CD14-positive monocyte (primary cell): ENCODE data around the gene CHL1. TPM values are rescaled to one million over a fixed set of nuclear protein-coding genes. Genes with fewer than 3 reads are reported as not detected.

ENCODE experiments used
- DNase-seq, 3 donors: peaks; one replicate each; pipeline ENCODE4 v3.0.0-alpha.2; 2011 to 2022
- H2AFZ ChIP-seq: 2 replicates; pipeline ENCODE4 v1.6.0; 2012; ENCODE audit warnings: mild to moderate bottlenecking, low read depth, low read length, inconsistent platforms; ENCODE audit not compliant: insufficient read depth, poor library complexity, severe bottlenecking
- H3K27ac ChIP-seq, 2 donors: 1 replicate in 1 of 2; 2 replicates in 1 of 2; pipeline ENCODE4 v1.5.1; 2012 to 2013; ENCODE audit warnings: low read length in 2 of 2, control low read depth in 1 of 2, inconsistent platforms in 1 of 2, low read depth in 1 of 2, mild to moderate bottlenecking in 1 of 2
- H3K27me3 ChIP-seq, 2 donors: one replicate each; pipeline versions ENCODE4 v1.6.0 to v1.6.1; 2011 to 2013; ENCODE audit warnings: low read length in 2 of 2; ENCODE audit not compliant: control insufficient read depth in 2 of 2, insufficient read depth in 2 of 2
- H3K36me3 ChIP-seq, 2 donors: replicated peaks in 1 of 2; 1 replicate in 1 of 2; 2 replicates in 1 of 2; pipeline versions ENCODE4 v1.5.1 to v1.6.1; 2012 to 2013; ENCODE audit warnings: low read length in 2 of 2, control low read depth in 1 of 2, inconsistent platforms in 1 of 2, mild to moderate bottlenecking in 1 of 2; ENCODE audit not compliant: insufficient read depth in 2 of 2, control insufficient read depth in 1 of 2
- H3K4me1 ChIP-seq, 2 donors: 1 replicate in 1 of 2; 2 replicates in 1 of 2; pipeline versions ENCODE4 v1.5.1 to v1.6.1; 2012 to 2013; ENCODE audit warnings: low read length in 2 of 2, control low read depth in 1 of 2, inconsistent platforms in 1 of 2, mild to moderate bottlenecking in 1 of 2, moderate library complexity in 1 of 2; ENCODE audit not compliant: insufficient read depth in 2 of 2, control insufficient read depth in 1 of 2
- H3K4me2 ChIP-seq: replicated peaks from 2 replicates; pipeline ENCODE3; 2012; ENCODE audit warnings: low read length, moderate library complexity, mild to moderate bottlenecking; ENCODE audit not compliant: poor library complexity, severe bottlenecking; ENCODE audit errors: extremely low read depth
- H3K4me3 ChIP-seq, 3 experiments: fragments of 200-600 bp in 1 of 3; sonication (generic) in 1 of 3; replicated peaks in 1 of 3; 1 replicate in 2 of 3; 2 replicates in 1 of 3; pipeline ENCODE4 v1.5.1; 2011 to 2013; ENCODE audit warnings: low read length in 3 of 3, mild to moderate bottlenecking in 3 of 3, control low read depth in 2 of 3, low read depth in 2 of 3, inconsistent platforms in 1 of 3, moderate library complexity in 1 of 3
- H3K79me2 ChIP-seq: 2 replicates; pipeline ENCODE4 v1.6.0; 2012; ENCODE audit warnings: mild to moderate bottlenecking, control low read depth, inconsistent platforms, low read length, moderate library complexity; ENCODE audit not compliant: insufficient read depth
- H3K9ac ChIP-seq: 2 replicates; pipeline ENCODE4 v1.6.0; 2017; ENCODE audit warnings: low read length, mild to moderate bottlenecking; ENCODE audit not compliant: insufficient read depth, poor library complexity, severe bottlenecking
- H3K9me3 ChIP-seq, 2 donors: replicated peaks in 1 of 2; 1 replicate in 1 of 2; 2 replicates in 1 of 2; pipeline versions ENCODE4 v1.5.1 to v1.6.1; 2012 to 2013; ENCODE audit warnings: low read length in 2 of 2, control low read depth in 1 of 2; ENCODE audit not compliant: control insufficient read depth in 1 of 2, insufficient read depth in 1 of 2
- H4K20me1 ChIP-seq: 2 replicates; pipeline ENCODE4 v1.6.0; 2012; ENCODE audit warnings: mild to moderate bottlenecking, low read length, control low read depth, moderate library complexity; ENCODE audit not compliant: insufficient read depth
- H3K27ac Mint-ChIP-seq, 7 donors: one replicate each; pipeline ENCODE4 v1.8.0; 2020; ENCODE audit warnings: mild to moderate bottlenecking in 7 of 7, mixed read lengths in 7 of 7, moderate library complexity in 6 of 7, inconsistent platforms in 2 of 7
- H3K27me3 Mint-ChIP-seq, 3 donors: one replicate each; pipeline ENCODE4 v1.8.0; 2021 to 2022; ENCODE audit warnings: low read depth in 3 of 3, mild to moderate bottlenecking in 3 of 3, mixed read lengths in 3 of 3, moderate library complexity in 3 of 3, inconsistent platforms in 1 of 3
- H3K36me3 Mint-ChIP-seq, 2 donors: one replicate each; pipeline ENCODE4 v1.8.0; 2020; ENCODE audit warnings: mixed read lengths in 2 of 2, inconsistent platforms in 1 of 2, mild to moderate bottlenecking in 1 of 2
- H3K4me1 Mint-ChIP-seq: one replicate; pipeline ENCODE4 v1.8.0; 2020; ENCODE audit warnings: mild to moderate bottlenecking, mixed read lengths
- H3K4me3 Mint-ChIP-seq, 2 donors: one replicate each; pipeline ENCODE4 v1.8.0; 2020; ENCODE audit warnings: mild to moderate bottlenecking in 2 of 2, mixed read lengths in 2 of 2, moderate library complexity in 1 of 2
- H3K9me3 Mint-ChIP-seq, 7 donors: one replicate each; pipeline ENCODE4 v1.8.0; 2020 to 2022; ENCODE audit warnings: mixed read lengths in 7 of 7, mild to moderate bottlenecking in 6 of 7, moderate library complexity in 6 of 7, inconsistent platforms in 2 of 7
- CTCF ChIP-seq: fragments of 200-600 bp; IDR thresholded peaks from one replicate; pipeline ENCODE4 v1.8.0; 2022; ENCODE audit warnings: antibody characterized with exemption, mild to moderate bottlenecking
- WGBS: methylation state at CpG from one replicate; pipeline ENCODE4 v1.1.5; 2013; ENCODE audit warnings: missing lambda C conversion rate; ENCODE audit not compliant: insufficient coverage; 5-methylcytosine and 5-hydroxymethylcytosine counted together
- intact Hi-C, 2 donors: fragments of 100-400 bp; cut with micrococcal nuclease; formaldehyde crosslinking; loops; one replicate each; pipeline versions ENCODE4 v1.15.0 to v1.15.1; 2023
- polyA plus RNA-seq, 3 donors: library from polyadenylated mRNA; depleted of rRNA in 1 of 3; unstranded in 2 of 3; stranded (reverse) in 1 of 3; fragments of 300-500 nt in 2 of 3; fragments of >200 nt in 1 of 3; fragmentation: Illumina TruSeq in 2 of 3; gene quantifications; 1 replicate in 2 of 3; 2 replicates in 1 of 3; pipeline ENCODE4 v1.2.3, GENCODE V29; 2012 to 2021

Gene CHL1
- polyA plus RNA-seq, 3 donors, result not detected

- TF ChIP-seq CTCF, result no peak
- Histone ChIP-seq H3K4me1 (no peaks in the 10 kb centered on the region), H3K79me2 (no peaks in the 10 kb centered on the region), H3K4me3 (no peak overlapping the region), H3K4me2 (no peak overlapping the region), H3K27ac (no peak overlapping the region), H3K36me3 (no peaks in the 10 kb centered on the region), H3K27me3 (no peaks in the 10 kb centered on the region), H2AFZ (no peak overlapping the region), H4K20me1 (no peaks in the 10 kb centered on the region), H3K9ac (no peak overlapping the region), H3K9me3 (no peaks in the 10 kb centered on the region)
- Mint-ChIP-seq H3K9me3 (peaks cover 0 to 2% (median 0%) of the 10 kb centered on the region in 7 donors), H3K4me1 (no peaks in the 10 kb centered on the region), H3K27ac (no peak overlapping the region), H3K4me3 (no peak overlapping the region), H3K27me3 (peaks cover 0 to 1% (median 0%) of the 10 kb centered on the region in 3 donors), H3K36me3 (no peaks in the 10 kb centered on the region)
- intact Hi-C loops, result no loop called here
- no CpG with 5 or more reads among the region's 3 CpGs for WGBS
- no peak for DNase-seq
Measured at GRCh38 chr3:377158-377561, 180.6 kb downstream of the CHL1 start.

GRCh38 chr3:380801-381200 is 184.2 kb downstream of the CHL1 start:
- no peak for TF ChIP-seq CTCF
- Histone ChIP-seq H4K20me1 (no peaks in the 10 kb centered on the region), H3K4me3 (no peak overlapping the region), H3K4me1 (no peaks in the 10 kb centered on the region), H3K9me3 (no peaks in the 10 kb centered on the region), H3K79me2 (no peaks in the 10 kb centered on the region), H3K4me2 (no peak overlapping the region), H3K27me3 (no peaks in the 10 kb centered on the region), H3K9ac (no peak overlapping the region), H3K27ac (no peak overlapping the region), H2AFZ (no peak overlapping the region), H3K36me3 (no peaks in the 10 kb centered on the region)
- no peaks in the 10 kb centered on the region for H3K4me1 Mint-ChIP-seq
- H3K9me3 Mint-ChIP-seq, result no peaks in the 10 kb centered on the region
- DNase-seq, result no peak
- no peaks in the 10 kb centered on the region for H3K27me3 Mint-ChIP-seq
- H3K36me3 Mint-ChIP-seq, result no peaks in the 10 kb centered on the region
- intact Hi-C loops, result no loop called here
- H3K4me3 Mint-ChIP-seq, result no peak overlapping the region
- peak overlapping the region in 1 of 7 donors; percentile 2 for H3K27ac Mint-ChIP-seq
